ENCODE measurements around the gene SALL2.
A peak's percentile ranks its signal among the peaks of the same experiment; 100 is the strongest.
"Not testable (repeated sequence)": the region's sequence is repeated elsewhere in the genome, so short reads cannot be mapped to it uniquely, and the experiment has no call there.

Gene SALL2

DNA sequence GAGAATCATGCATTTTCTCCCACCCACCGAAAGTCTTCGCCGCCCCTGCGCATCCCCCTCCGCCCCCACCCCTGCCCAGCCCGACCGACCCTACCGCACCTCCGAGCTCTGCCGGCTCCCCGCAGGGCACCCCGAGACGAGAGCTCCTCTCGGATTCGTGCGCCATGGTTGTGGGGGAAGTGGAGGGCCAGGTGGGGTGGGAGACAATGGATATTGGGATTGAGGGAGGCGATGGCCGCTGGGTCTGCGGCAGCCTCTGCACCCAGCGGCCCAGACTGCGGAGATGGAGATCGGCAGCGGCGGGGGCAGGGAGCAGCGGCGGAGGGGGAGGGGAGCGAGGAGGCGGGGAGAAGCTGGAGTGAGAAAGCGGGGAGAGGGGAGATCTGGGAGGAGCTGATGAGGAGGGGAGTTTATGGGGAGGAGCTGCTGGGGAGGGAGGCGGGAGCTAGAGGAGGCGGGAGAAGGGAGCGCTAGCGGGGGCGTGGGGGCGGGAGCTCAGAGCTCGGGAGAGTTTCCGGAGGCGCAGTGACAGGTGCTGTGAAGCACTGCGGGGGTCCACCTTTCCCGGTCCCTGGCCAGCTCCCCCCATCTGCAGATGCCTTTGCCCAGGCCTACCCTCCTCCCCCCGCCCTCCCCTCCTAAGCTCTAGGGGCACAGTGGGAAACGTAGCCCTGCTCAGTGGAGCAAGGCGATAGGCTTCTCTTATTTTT is at the start of gene SALL2:
Gene SALL2 (minus strand): TSS at position 385 of the 710 bp plus-strand sequence. CDS start 219 bp downstream, at position 166.
- DNase-seq (ENCODE audit: low spot score), result peak; percentile 50

DNA sequence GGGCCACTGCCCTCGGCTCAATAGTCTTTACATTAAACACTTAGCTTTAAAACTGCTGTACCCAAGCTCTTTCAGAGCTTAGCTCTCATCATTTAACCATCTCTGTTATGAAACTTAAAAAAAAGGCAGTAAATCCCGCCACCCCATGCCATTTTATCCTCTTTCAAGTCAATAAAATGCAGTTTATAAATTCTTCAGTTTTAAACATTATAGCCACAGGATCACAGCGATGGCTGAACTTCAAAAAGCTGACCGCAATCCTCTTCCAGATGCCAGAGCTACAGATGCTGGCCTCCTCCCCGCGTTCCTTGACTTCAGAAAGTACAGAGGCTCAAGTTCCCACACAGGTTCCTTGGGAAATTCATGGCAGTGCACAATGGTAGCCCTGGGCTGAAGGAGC is 49.5 kb upstream of the SALL2 start:
- no peak for DNase-seq (ENCODE audit: low spot score)

- no peak for DNase-seq (ENCODE audit: low spot score)
Observed at GRCh38 chr14:21572604-21573003, 46.5 kb upstream of the SALL2 start.

- DNase-seq (ENCODE audit: low spot score), result no peak
Observed at GRCh38 chr14:21558703-21559170, 32.6 kb upstream of the SALL2 start.

DNA sequence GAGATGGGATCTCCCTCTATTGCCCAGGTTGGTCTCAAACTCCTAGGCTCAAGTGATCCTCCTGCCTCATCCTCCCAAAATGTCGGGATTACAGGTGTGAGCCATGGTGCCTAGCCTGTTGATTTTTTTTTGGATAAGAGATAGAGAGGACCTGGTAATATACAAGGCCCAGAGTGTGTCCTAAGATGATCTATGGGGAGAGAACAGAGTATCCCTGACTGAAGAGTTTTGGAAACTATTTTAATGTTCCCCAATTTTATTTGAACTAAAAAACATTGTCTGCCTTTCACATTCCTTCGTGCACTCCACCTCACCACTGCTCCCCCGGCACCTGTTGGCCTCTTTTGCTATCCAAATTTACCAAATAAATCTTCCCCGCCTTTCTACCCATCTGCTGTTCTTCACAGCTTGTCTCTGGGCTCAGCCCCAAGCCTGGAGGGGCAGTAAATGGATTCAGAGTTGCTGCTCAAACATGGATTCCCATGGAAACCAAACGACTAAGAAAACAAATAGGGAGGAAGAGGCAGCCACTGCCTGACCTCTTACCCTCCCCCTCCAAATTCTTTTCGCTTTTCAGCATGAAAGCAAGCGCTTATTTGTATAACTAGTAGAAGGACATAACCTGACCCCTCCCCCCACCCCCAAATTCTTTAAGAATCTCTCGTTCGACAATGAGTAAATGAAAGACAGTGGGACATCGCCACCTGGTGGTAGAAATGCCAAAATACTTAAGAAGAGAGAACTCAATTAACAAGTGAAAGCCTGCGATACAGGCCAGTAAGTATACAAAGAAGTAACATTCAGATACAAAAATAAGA is 31.1 kb upstream of the SALL2 start:
- DNase-seq (ENCODE audit: low spot score), result peak; percentile 51

GRCh38 chr14:21556378-21557083 is 30.4 kb upstream of the SALL2 start:
- no peak for DNase-seq (ENCODE audit: low spot score)

DNA sequence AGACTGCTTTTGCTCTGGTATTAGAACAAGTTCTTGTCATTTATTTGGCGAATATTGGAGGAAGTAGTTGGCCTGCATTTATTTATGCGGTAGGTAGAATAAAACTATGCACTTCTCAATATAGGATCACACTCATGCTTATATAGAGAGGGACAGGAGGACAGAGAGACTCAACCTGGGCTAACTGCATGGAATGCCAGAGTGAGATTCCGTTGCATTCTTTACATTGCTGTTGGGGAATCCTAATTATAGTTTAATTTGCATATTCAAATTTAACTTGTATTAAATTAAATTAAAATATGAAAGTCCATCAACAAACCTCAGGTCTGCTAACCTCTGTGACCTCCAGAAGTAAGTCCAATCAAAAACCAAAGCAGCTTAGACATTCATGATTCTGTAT is 27.1 kb upstream of the SALL2 start:
- no peak for DNase-seq (ENCODE audit: low spot score)

DNA sequence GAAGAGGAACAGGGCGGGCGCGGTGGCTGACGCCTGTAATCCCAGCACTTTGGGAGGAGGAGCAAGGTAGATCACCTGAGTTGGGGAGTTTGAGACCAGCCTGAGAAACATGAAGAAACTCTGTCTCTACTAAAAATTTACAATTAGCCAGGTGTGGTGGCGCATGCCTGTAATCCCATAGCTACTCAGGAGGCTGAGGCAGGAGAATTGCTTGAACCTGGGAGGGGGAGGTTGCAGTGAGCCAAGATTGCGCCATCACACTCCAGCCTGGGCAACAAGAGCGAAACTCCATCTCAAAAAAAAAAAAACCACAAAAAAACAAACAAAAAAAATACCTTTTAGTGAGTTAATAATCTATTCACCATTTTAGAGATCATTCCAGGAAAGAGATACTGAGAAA is 18.4 kb upstream of the SALL2 start:
- DNase-seq (ENCODE audit: low spot score), result not testable (repeated sequence)

- no peak for DNase-seq (ENCODE audit: low spot score)
Observed at GRCh38 chr14:21543963-21544362, 17.8 kb upstream of the SALL2 start.

- no peak for DNase-seq (ENCODE audit: low spot score)
Observed at GRCh38 chr14:21543521-21543960, 17.4 kb upstream of the SALL2 start.

DNA sequence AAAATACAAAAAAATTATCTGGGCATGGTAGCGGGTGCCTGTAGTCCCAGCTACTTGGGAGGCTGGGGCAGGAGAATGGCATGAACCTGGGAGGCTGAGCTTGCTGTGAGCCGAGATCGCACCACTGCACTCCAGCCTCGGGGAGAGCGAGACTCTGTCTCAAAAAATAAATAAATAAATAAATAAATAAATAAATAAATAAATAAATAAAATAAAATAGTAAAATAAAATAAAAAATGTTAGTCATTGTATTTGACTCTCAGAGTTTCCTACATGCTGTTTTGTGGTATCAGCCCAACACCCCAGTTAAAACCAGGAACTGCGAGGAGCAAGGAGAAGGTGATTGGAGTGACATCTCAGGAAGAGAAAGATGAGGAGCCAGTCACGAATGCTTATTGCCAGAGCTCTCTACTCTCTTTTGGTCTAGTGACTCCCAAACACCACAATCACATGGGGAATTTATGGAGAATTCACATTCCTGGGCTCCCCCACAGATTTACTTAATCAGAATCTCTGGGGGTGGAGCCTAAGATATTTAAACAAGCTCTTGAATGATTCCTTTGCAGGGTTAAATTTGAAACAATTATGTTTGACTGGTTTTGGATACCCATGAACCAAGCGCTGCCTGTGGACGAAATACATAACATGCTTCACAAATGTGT is 15.4 kb upstream of the SALL2 start:
- no peak for DNase-seq (ENCODE audit: low spot score)

DNA sequence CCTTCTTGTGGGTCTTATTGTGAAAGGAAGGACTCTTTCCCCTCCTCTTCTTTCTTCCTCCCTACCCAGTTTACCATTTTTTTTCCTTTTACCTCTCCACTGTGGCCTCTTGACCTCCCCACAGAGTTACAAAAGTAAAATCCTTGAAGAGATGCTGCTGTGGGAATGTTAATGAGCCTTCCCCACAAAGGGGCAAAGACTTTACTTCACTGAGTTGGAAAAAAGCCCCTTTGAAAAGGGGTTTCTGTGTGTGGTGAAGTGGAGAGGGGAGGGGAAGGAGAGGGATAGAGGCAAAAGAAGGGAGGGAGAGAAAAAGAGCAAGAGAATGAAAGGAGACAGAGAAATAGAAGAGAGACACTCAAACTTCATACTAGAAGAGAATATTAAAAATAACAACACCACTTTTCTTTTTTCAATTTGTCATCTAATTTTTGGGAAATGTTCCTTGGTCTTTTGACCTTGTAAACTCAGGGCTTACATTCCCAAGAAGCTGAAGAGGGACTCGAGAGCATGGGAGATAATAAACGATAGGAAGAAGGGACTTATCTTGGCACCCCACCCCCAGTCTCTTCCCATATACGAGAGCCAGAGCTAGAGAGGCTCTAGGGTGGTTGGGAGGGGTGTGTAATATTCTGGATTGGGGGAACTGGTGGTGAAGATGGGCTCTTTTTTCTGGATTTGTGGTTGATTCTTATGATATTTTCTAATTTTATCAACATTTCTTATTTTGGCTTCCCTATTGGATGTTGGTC is 13.2 kb upstream of the SALL2 start:
- no peak for DNase-seq (ENCODE audit: low spot score)

GRCh38 chr14:21537090-21537424 is 10.9 kb upstream of the SALL2 start:
- DNase-seq (ENCODE audit: low spot score), result no peak

GRCh38 chr14:21536418-21537089 is 10.4 kb upstream of the SALL2 start:
- DNase-seq (ENCODE audit: low spot score), result no peak

DNA sequence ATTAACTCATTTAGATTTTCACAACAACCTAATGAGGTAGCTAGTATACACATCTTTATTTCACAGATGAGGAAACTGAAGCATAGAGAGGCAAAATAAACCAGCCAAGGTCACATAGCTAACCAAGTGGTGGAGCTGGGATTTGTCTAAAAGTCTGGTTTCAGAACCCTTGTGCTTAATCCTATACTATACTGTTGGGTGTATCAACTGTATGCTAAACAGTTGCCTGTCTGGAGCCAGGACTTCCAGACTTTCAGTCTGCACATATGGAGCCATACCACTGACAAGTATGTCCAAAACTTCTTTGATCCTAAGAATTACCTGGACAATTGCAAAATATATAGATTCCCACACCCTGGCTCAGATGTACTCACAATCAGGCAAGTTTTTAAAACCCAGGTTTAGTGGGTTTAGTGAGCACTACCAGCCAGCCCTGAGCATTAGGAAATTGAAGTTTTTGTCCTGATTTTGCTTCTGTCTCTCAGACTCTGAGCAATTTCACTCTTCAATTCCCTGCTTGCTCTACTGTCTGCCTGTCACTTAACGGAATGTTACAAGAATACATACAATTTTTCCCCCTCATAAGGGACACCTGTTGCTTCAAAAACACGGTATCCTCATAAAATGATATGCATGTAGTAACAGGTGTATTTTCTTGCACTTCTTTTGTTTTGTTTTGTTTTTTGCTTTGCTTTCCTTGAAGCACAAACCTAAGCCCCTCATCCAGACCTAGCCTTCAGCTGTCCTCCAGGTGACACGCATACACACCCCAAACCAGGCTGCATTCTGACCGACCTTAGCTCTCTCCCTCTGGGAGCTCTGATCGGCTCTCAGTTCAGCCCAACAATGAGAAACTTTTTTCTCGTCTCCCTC is 9.6 kb upstream of the SALL2 start:
- no peak for DNase-seq (ENCODE audit: low spot score)

GRCh38 chr14:21534576-21534975 is 8.4 kb upstream of the SALL2 start:
- DNase-seq (ENCODE audit: low spot score), result no peak

DNA sequence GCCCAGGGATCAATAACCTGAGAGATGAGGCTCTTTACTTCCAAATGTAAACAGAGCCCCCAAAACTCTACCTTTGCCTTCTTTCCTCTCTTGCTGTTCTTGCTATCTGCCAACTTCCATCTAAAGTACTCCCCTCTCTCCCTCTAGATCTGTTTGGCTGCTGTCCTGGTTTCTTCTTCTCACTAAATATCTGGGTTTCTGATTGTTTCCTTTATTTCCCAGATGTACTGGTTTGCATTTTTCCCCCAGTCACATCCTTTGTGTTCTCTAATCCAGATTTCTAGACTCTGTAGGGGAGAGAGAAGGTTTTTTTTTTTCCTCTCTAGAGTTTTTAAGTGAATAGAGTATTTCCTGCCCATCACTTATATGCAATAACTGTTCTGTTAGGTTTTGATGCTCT is 7.1 kb upstream of the SALL2 start:
- no peak for DNase-seq (ENCODE audit: low spot score)

DNA sequence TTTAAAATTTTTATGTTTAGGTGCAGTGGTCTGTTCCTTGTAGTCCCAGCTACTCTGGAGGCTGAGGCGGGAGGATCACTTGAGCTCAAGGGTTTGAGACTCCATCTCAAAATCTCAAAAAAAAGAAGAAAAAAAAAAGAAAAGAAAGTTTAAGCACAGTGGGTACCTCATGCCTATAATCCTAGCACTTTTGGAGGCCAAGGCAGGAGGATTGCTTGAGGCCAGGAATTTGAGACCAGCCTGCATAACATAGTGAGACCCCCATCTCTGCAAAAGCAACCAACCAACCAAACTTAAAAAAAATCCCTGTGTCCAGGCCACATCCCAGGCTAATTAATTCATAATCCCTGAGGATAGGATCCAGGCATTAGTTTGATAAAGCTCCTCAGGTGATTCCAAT is 3.4 kb upstream of the SALL2 start:
- no peak for DNase-seq (ENCODE audit: low spot score)

DNA sequence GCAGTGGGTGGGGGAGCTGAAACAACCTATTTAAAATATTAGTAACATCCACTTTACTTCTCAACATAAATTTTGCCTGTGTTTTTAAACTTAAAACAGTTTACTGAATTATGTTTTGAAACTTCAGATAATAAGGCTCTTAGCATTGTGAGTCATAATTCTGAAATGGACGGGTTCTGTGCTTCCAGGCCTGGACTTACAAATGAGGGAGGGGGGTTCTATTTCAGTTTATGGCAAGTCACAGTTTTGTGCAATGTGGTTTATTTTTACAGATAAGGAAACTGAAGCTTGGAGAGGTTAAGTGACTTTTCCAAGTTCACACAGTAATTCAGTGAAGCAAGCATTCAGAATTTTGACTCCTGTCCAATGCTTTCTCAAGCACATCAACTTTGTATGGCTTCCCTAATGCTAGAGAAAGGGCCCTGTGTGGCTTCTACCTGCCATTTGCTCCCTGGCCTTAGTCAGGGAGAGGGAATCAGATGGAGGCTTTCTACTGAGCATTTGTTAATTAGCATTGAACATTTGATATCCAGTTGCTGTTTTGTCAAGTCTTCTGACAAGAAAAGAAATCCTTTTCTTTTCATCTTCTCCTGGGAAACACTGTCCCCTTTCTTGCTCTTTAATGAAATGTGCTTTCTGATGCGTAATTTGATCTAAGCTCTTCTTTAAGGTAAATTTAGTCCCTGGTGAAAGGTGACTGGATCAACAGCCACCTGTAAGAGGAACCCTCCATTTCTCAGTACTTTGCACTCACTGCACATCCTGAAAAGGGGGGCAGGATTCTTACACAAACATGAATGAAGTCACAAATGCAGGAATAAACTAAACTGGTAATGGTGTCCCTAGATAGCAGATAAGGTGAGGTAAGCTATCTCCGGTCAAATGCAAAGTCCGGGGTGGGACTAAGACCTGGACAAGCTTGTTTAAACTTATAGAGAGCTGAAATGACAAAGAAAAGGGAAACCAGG is 2.5 kb upstream of the SALL2 start:
- DNase-seq (ENCODE audit: low spot score), result no peak

Measured in HuH-7.5 (cell line).